Calu3 (cell line): Measurements from ENCODE around the gene LRTM2. TPM values are rescaled to one million over a fixed set of nuclear protein-coding genes. Genes with fewer than 3 reads are reported as not detected.

Source experiments
- BruUV-seq: library from RNA; stranded (reverse); fragments of 400-500 nt; replicated peaks from 2 replicates; lab custom pipeline; 2021; lab: Mats Ljungman, UMichigan
- CTCF ChIA-PET: fragments of 300-600 bp; sonication (Branson Sonifier 250); formaldehyde crosslinking; loops from one replicate; lab custom pipeline; 2022; ENCODE audit warnings: antibody characterized with exemption; lab: Charles Lee
- DNase-seq: peaks from one replicate; pipeline ENCODE4 v3.0.0; 2022
- H3K27ac Mint-ChIP-seq: one replicate; pipeline ENCODE4 v1.8.0; 2022; ENCODE audit warnings: mixed read lengths; ENCODE audit not compliant: unreplicated experiment
- H3K27me3 Mint-ChIP-seq: one replicate; pipeline ENCODE4 v1.8.0; 2022; ENCODE audit warnings: mixed read lengths; ENCODE audit not compliant: unreplicated experiment
- H3K36me3 Mint-ChIP-seq: one replicate; pipeline ENCODE4 v1.8.0; 2022; ENCODE audit warnings: mild to moderate bottlenecking, moderate library complexity, mixed read lengths; ENCODE audit not compliant: insufficient read depth, unreplicated experiment
- H3K4me1 Mint-ChIP-seq: one replicate; pipeline ENCODE4 v1.8.0; 2022; ENCODE audit warnings: mild to moderate bottlenecking, low read depth, mixed read lengths; ENCODE audit not compliant: unreplicated experiment
- H3K4me3 Mint-ChIP-seq: one replicate; pipeline ENCODE4 v1.8.0; 2022; ENCODE audit warnings: mild to moderate bottlenecking, low read depth, moderate library complexity, mixed read lengths; ENCODE audit not compliant: unreplicated experiment
- H3K9me3 Mint-ChIP-seq: one replicate; pipeline ENCODE4 v1.8.0; 2022; ENCODE audit warnings: low read depth, mixed read lengths; ENCODE audit not compliant: unreplicated experiment
- CTCF ChIP-seq: fragments of 200-600 bp; IDR thresholded peaks from one replicate; pipeline ENCODE4 v1.8.0; 2022; ENCODE audit warnings: antibody characterized with exemption; ENCODE audit not compliant: unreplicated experiment
- intact Hi-C: fragments of 100-400 bp; cut with micrococcal nuclease; formaldehyde crosslinking; loops from one replicate; pipeline ENCODE4 v1.10.0; 2022; ENCODE audit not compliant: unreplicated experiment
- total RNA-seq: library from RNA; stranded (reverse); gene quantifications from 2 replicates; pipeline ENCODE4 v1.2.3, GENCODE V29; 2022

Gene LRTM2
- total RNA-seq, 1 experiment from 2014 or later: not detected

GRCh38 chr12:1841586-1842182, 21.3 kb downstream of the LRTM2 start:
- H3K36me3 Mint-ChIP-seq: no peaks in the 10 kb centered on the region
- peaks cover 100% of the 10 kb centered on the region for H3K27me3 Mint-ChIP-seq
- BruUV-seq: no TSS peak
- no peak for TF ChIP-seq CTCF
- intact Hi-C loops: no loop called here
- H3K4me3 Mint-ChIP-seq: no peak overlapping the region
- H3K9me3 Mint-ChIP-seq: no peaks in the 10 kb centered on the region
- no peak overlapping the region for H3K27ac Mint-ChIP-seq
- H3K4me1 Mint-ChIP-seq: no peaks in the 10 kb centered on the region
- CTCF ChIA-PET: interaction anchor here (1.4 kb wide), 1 partner anchor 16 kb away, joined by 3 read pairs; no protein-coding TSS in a partner anchor
- no peak for DNase-seq

DNA sequence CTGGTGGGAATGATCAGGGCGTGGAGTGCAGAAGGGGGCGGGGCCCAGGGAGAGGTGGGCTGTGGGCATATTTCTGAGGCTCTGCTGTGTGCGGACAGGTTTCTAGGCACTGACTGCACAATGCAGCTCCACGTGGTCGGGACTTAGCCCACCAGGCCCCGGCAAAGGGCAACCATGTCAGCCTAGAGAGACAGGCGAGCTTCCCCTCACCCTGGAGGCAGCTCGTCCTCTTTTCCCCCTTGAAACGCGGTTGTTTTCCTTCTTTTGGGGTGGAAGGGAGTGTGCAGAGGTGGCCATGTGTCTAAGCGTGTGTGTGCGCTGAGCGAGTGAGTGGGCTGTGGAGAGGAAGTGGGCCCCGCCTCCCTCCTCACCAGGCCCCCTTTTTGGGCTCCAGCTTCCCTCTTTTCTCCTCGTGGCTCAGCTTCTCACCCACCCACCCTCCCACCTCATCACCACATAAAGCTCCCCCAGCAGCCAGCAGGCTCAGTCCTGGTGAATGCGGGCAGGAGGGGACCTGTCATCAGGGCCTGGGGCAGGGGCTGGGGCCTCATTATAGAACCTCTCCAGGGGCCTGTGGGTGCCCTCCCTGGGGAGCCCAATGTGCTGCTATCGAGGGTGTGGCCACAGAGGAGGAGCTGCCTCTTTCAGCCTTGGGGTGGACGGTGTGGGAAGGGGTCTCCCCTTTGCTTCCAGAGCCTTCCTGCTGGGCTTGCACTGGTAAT, 22.0 kb downstream of the LRTM2 start:
- Mint-ChIP-seq H3K4me1 (no peaks in the 10 kb centered on the region), H3K27ac (no peak overlapping the region), H3K27me3 (peaks cover 100% of the 10 kb centered on the region), H3K9me3 (no peaks in the 10 kb centered on the region), H3K36me3 (no peaks in the 10 kb centered on the region), H3K4me3 (no peak overlapping the region)
- no peak for TF ChIP-seq CTCF
- BruUV-seq: no TSS peak
- intact Hi-C loops: no loop called here
- DNase-seq: no peak
- CTCF ChIA-PET: interaction anchor here (1.4 kb wide), 1 partner anchor 15 kb away, joined by 3 read pairs; no protein-coding TSS in a partner anchor

DNA sequence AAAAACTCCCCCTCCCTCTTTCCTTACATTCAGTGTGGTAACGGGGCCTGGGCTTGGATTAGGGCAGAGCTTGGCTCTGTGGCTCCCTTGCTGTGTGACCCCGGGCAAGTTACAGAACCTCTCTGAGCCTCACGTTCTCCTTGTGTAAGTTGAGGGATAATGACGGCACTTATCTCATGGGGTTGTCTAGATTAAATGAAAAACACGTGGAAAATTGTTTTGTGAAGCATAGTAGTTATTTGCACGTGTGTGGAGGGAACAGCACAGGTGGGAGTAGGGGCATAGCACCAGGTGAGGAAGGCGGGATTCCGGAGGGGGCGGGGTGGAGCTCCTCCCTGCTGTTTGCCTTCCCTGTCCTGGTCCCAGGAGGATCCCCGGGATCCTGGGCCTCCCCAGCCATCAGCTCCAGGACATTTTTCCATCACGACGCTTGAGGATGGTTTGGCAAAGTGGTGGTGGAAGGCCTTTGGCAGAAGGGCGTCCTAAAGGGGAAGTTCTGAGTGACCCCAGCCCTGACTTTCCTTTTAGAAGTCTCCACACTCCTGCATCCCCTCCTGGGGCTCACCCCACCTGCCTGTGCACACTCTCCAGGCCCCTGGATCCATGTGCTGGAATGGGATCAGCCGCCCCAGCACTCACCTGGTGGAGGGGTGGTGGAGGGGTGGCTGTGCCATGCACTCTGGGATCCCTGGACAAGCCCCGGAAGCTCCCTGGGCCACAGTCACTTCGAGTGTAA, 22.7 kb downstream of the LRTM2 start:
- TF ChIP-seq CTCF: no peak
- Mint-ChIP-seq H3K27me3 (peaks cover 100% of the 10 kb centered on the region), H3K4me1 (no peaks in the 10 kb centered on the region), H3K4me3 (no peak overlapping the region), H3K36me3 (no peaks in the 10 kb centered on the region), H3K9me3 (no peaks in the 10 kb centered on the region), H3K27ac (no peak overlapping the region)
- no peak for DNase-seq
- CTCF ChIA-PET: no interaction called here
- BruUV-seq: no TSS peak
- intact Hi-C loops: no loop called here

DNA sequence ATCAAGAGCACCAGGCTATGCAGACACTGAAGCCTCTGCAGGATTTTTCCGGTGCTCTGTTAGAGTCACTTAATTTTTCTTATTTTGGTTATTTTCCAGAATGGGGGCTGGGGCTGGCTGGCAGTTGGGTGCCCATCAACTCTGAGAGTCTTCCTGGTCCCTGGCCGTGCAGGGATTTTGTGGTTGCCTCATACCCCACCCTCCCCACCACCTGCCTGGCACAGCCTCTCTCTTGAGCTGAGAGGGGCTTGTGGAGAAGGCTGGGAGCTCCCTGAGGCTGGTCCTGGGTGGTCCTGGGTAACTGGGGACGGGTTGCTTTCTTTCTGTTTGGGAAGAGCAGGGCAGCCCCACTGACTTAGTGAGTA, 23.3 kb downstream of the LRTM2 start:
- no peaks in the 10 kb centered on the region for H3K9me3 Mint-ChIP-seq
- no peak for DNase-seq
- CTCF ChIA-PET: interaction anchor here (0.7 kb wide), 1 partner anchor 146 kb away, joined by 3 read pairs; no protein-coding TSS in a partner anchor
- no peak overlapping the region for H3K27ac Mint-ChIP-seq
- H3K36me3 Mint-ChIP-seq: no peaks in the 10 kb centered on the region
- intact Hi-C loops: no loop called here
- no peaks in the 10 kb centered on the region for H3K4me1 Mint-ChIP-seq
- TF ChIP-seq CTCF: no peak
- H3K4me3 Mint-ChIP-seq: no peak overlapping the region
- peaks cover 100% of the 10 kb centered on the region for H3K27me3 Mint-ChIP-seq
- no TSS peak for BruUV-seq
